Uterus (tissue), 4 donors: ENCODE data around the gene CDH8. TPM values are rescaled to one million over a fixed set of nuclear protein-coding genes. Genes with fewer than 3 reads are reported as not detected.
"Not testable (repeated sequence)": the region's sequence is repeated elsewhere in the genome, so short reads cannot be mapped to it uniquely, and the experiment has no call there.

Source experiments
- DNase-seq, 2 donors: peaks; one replicate each; pipeline ENCODE4 v3.0.0-alpha.2; 2019 to 2020
- H3K27ac ChIP-seq, 2 donors: fragments of 200-600 bp; sonication (generic); 1 replicate in 1 of 2; 2 replicates in 1 of 2; pipeline ENCODE4 v1.5.1; 2016 to 2018
- H3K27me3 ChIP-seq, 2 donors: fragments of 200-600 bp; sonication (generic); one replicate each; pipeline ENCODE4 v1.5.1; 2018 to 2019; ENCODE audit warnings: control low read depth in 1 of 2
- H3K36me3 ChIP-seq, 2 donors: fragments of 200-600 bp; sonication (generic); one replicate each; pipeline ENCODE4 v1.5.1; 2019; ENCODE audit warnings: control low read depth in 1 of 2
- H3K4me1 ChIP-seq, 2 donors: fragments of 200-600 bp; sonication (generic); one replicate each; pipeline ENCODE4 v1.5.1; 2018 to 2019; ENCODE audit warnings: control low read depth in 1 of 2
- H3K4me3 ChIP-seq, 2 donors: fragments of 200-600 bp; sonication (generic); 1 replicate in 1 of 2; 2 replicates in 1 of 2; pipeline ENCODE4 v1.5.1; 2018 to 2019; ENCODE audit warnings: mild to moderate bottlenecking in 1 of 2
- H3K9me3 ChIP-seq, 2 donors: fragments of 200-600 bp; sonication (generic); one replicate each; pipeline ENCODE4 v1.5.1; 2019; ENCODE audit warnings: control low read depth in 1 of 2
- POLR2A ChIP-seq, 2 donors: fragments of 450-650 bp; IDR thresholded peaks; one replicate each; pipeline ENCODE4 v1.6.1; 2016; ENCODE audit warnings: antibody characterized with exemption in 2 of 2, mild to moderate bottlenecking in 1 of 2, moderate library complexity in 1 of 2
- intact Hi-C: fragments of 100-400 bp; cut with DNase I; formaldehyde crosslinking; loops from one replicate; pipeline ENCODE4 v1.15.1; 2023; ENCODE audit warnings: low total_unique reads
- total RNA-seq, 4 donors: library from RNA; depleted of rRNA in 3 of 4; stranded (reverse); fragments of >200 nt in 3 of 4; gene quantifications; one replicate each; pipeline versions ENCODE4 v1.1.0 to v1.2.4, GENCODE V29; 2014 to 2023
- TF ChIP-seq, protein P1 (sequence below), 4 experiments: fragments of 200-600 bp in 2 of 4; fragments of 450-650 bp in 2 of 4; sonication (generic) in 2 of 4; IDR thresholded peaks; one replicate each; pipeline ENCODE4 v1.5.1; 2016 to 2019; ENCODE audit warnings: antibody characterized with exemption in 4 of 4, mild to moderate bottlenecking in 2 of 4, moderate library complexity in 1 of 4
- donor health status: DM: yes; HTN: yes; CAD: no.

CDH8 gene
- total RNA-seq, 4 donors from 2014 or later: 2.0 to 6.0 TPM; not detected in 2

DNA sequence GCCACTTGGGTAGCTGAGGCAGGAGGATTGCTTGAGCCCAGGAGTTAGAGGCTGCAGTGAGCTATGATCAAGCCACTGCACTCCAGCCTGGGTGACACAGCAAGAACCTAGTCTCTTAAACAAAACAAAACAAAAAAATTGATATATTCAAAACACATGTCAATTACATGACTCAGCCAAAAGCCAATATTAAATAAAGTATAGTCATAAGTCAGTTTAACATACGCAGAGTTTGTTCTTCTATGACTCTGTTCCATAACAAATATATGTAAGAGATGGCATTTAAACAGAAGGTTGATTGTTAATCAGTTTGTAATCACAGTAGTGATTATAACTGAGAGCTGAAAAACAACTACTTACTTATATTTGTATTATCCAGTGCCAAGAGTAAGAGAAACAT, 106.5 kb downstream of the CDH8 start:
- DNase-seq: no peak
- Histone ChIP-seq H3K36me3 (no peaks in the 10 kb centered on the region), H3K4me1 (no peaks in the 10 kb centered on the region), H3K4me3 (no peak overlapping the region), H3K9me3 (no peaks in the 10 kb centered on the region), H3K27me3 (no peaks in the 10 kb centered on the region), H3K27ac (no peak overlapping the region)
- TF ChIP-seq POLR2A (IDR thresholded peaks at IDR 0.05): no peak
- TF ChIP-seq, protein P1, sequence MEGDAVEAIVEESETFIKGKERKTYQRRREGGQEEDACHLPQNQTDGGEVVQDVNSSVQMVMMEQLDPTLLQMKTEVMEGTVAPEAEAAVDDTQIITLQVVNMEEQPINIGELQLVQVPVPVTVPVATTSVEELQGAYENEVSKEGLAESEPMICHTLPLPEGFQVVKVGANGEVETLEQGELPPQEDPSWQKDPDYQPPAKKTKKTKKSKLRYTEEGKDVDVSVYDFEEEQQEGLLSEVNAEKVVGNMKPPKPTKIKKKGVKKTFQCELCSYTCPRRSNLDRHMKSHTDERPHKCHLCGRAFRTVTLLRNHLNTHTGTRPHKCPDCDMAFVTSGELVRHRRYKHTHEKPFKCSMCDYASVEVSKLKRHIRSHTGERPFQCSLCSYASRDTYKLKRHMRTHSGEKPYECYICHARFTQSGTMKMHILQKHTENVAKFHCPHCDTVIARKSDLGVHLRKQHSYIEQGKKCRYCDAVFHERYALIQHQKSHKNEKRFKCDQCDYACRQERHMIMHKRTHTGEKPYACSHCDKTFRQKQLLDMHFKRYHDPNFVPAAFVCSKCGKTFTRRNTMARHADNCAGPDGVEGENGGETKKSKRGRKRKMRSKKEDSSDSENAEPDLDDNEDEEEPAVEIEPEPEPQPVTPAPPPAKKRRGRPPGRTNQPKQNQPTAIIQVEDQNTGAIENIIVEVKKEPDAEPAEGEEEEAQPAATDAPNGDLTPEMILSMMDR (IDR thresholded peaks at IDR 0.05): no peak
- intact Hi-C loops: no loop called here

GRCh38 chr16:61926766-61927165, 109.5 kb downstream of the CDH8 start:
- H3K4me3 ChIP-seq: no peak overlapping the region
- intact Hi-C loops: no loop called here
- TF ChIP-seq, protein P1 (IDR thresholded peaks at IDR 0.05): no peak
- TF ChIP-seq POLR2A (IDR thresholded peaks at IDR 0.05): no peak
- no peaks in the 10 kb centered on the region for H3K4me1 ChIP-seq
- no peak for DNase-seq
- no peaks in the 10 kb centered on the region for H3K9me3 ChIP-seq
- H3K36me3 ChIP-seq: no peaks in the 10 kb centered on the region
- H3K27ac ChIP-seq: no peak overlapping the region
- H3K27me3 ChIP-seq: no peaks in the 10 kb centered on the region

DNA sequence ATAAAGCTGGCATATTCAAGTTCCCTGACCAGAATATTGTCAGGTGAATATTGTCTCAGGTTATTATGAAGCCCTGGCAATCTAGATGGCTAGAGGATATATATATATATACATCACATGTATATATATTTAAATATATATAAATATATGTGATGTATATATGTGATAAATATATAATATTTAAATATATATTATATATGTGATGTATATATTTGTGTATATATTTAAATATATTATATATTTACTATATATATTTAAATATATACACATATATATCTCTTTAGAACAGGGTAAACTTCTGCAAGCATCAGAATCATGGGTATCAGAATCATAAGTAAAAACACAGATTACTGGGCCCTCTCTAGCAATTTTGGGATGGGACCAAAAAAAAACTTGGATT, 112.6 kb downstream of the CDH8 start:
- Histone ChIP-seq H3K4me3 (no peak overlapping the region), H3K27me3 (no peaks in the 10 kb centered on the region), H3K36me3 (no peaks in the 10 kb centered on the region), H3K4me1 (no peaks in the 10 kb centered on the region), H3K9me3 (no peaks in the 10 kb centered on the region), H3K27ac (no peak overlapping the region)
- no peak for TF ChIP-seq POLR2A (IDR thresholded peaks at IDR 0.05)
- TF ChIP-seq, protein P1 (IDR thresholded peaks at IDR 0.05): no peak
- intact Hi-C loops: no loop called here
- DNase-seq: no peak

DNA sequence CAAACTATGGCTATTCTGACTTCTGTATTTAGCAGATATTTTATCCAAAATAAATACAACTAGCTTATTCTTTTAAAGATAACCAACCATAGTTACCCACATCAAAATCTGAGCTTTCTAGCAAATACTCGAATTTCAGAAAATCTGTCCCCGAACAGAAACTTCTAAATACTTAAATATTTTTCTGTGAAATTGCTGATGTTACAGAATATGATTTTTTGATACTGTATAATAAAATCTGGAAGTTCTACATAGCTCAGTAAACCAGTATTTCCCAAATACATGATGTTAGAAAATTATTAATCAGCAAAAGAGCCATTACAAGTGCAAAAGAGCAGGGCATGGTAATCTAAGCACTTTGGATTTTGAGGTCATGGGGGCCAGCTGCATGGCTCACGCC, 114.9 kb downstream of the CDH8 start:
- no peaks in the 10 kb centered on the region for H3K4me1 ChIP-seq
- H3K9me3 ChIP-seq: no peaks in the 10 kb centered on the region
- TF ChIP-seq, protein P1 (IDR thresholded peaks at IDR 0.05): no peak
- intact Hi-C loops: no loop called here
- no peaks in the 10 kb centered on the region for H3K36me3 ChIP-seq
- H3K27me3 ChIP-seq: no peaks in the 10 kb centered on the region
- no peak overlapping the region for H3K4me3 ChIP-seq
- H3K27ac ChIP-seq: no peak overlapping the region
- no peak for DNase-seq

DNA sequence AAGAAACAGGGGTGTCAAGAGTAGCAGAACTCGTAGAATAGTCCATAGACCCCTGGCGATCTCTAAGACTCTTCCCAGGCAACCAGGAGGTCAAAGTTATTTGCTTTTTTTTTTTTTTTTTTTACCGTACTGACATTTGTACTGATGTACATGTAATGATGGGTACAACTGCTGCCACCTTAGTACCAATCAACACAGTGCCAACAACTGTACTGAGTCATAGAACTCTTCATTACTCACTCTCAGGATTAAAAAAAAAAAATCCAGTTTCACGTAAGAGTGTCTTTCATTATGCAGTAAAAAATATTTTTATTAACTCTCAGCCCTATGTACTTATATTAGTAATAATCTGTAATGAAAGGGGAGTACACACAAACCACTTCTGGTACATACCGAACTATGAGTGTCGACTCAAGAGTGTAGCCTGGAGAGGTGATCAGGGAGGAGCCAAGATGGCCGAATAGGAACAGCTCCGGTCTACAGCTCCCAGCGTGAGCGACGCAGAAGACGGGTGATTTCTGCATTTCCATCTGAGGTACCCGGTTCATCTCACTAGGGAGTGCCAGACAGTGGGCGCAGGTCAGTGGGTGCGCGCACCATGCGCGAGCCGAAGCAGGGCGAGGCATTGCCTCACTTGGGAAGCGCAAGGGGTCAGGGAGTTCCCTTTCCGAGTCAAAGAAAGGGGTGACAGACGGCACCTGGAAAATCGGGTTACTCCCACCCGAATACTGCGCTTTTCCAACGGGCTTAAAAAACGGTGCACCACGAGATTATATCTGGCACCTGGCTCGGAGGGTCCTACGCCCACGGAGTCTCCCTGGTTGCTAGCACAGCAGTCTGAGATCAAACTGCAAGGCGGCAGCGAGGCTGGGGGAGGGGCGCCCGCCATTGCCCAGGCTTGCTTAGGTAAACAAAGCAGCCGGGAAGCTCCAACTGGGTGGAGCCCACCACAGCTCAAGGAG, 118.1 kb downstream of the CDH8 start:
- H3K27me3 ChIP-seq, intact Hi-C loops, H3K9me3 ChIP-seq, H3K4me1 ChIP-seq, H3K27ac ChIP-seq, H3K36me3 ChIP-seq, DNase-seq, H3K4me3 ChIP-seq: not testable (repeated sequence)
